K562 (cell line): Measurements from ENCODE around the gene DTNBP1. TPM values are rescaled to one million over a fixed set of nuclear protein-coding genes. Genes with fewer than 3 reads are reported as not detected.

Source experiments
- BCL6 ChIP-seq: fragments of 250-450 bp; sonication (Bioruptor Pico); IDR thresholded peaks from 2 replicates; pipeline ENCODE4 v1.4.0; 2020
- HDAC2 ChIP-seq: fragments of 450-650 bp; IDR thresholded peaks from 2 replicates; pipeline ENCODE4 v1.6.1; 2016; ENCODE audit warnings: mild to moderate bottlenecking
- HNRNPLL ChIP-seq: fragments of 200-400 bp; formaldehyde crosslinking; IDR thresholded peaks from 2 replicates; pipeline ENCODE4 v1.6.1; 2017; ENCODE audit warnings: low read length, low read depth, mild to moderate bottlenecking; ENCODE audit not compliant: poor library complexity, severe bottlenecking
- L3MBTL2 ChIP-seq: fragments of 450-650 bp; IDR thresholded peaks from 2 replicates; pipeline ENCODE4 v1.6.1; 2016; ENCODE audit warnings: mild to moderate bottlenecking, moderate library complexity
- MEF2D ChIP-seq: conservative IDR thresholded peaks from 2 replicates; pipeline ENCODE4 v1.6.1; 2016; ENCODE audit warnings: low read depth, missing genetic modification characterization, missing compliant biosample characterization
- PRMT5 ChIP-seq: sonication (generic); formaldehyde crosslinking; IDR thresholded peaks from 2 replicates; pipeline ENCODE4 v1.5.0; 2020; ENCODE audit warnings: missing genetic modification reagents
- ZBTB7A ChIP-seq: IDR thresholded peaks from 2 replicates; pipeline ENCODE4 v1.6.1; 2011; ENCODE audit warnings: low read depth, mild to moderate bottlenecking, low read length, moderate library complexity, borderline replicate concordance; ENCODE audit not compliant: control insufficient read depth
- ZKSCAN1 ChIP-seq: fragments of 150-350 bp; IDR thresholded peaks from 2 replicates; pipeline ENCODE4 v1.6.1; 2016; ENCODE audit warnings: low read depth, low read length
- ZNF224 ChIP-seq: sonication (generic); formaldehyde crosslinking; IDR thresholded peaks from 2 replicates; pipeline ENCODE4 v1.8.0; 2022; ENCODE audit warnings: mild to moderate bottlenecking, missing genetic modification reagents
- ZNF77 ChIP-seq: fragments of 250-450 bp; sonication (Bioruptor Pico); IDR thresholded peaks from 2 replicates; pipeline ENCODE4 v1.5.0; 2020
- polyA plus RNA-seq, 8 experiments: library from polyadenylated mRNA; depleted of rRNA in 4 of 8; stranded (reverse) in 5 of 8; unstranded in 3 of 8; fragments of >200 nt; fragmentation: Nextera tagmentation in 2 of 8; fragmentation: Illumina TruSeq in 1 of 8; extraction: Ambion mirVana in 2 of 8; extraction: Trizol in 1 of 8; gene quantifications; 2 replicates each; pipeline versions ENCODE4 v1.2.1 to v1.2.3, GENCODE V29; 2011 to 2014; ENCODE audit warnings: inconsistent platforms in 1 of 8, missing spikeins in 1 of 8
- total RNA-seq, 7 experiments: library from RNA; depleted of rRNA in 6 of 7; stranded (reverse); fragments of >200 nt in 6 of 7; fragmentation: Illumina TruSeq in 2 of 7; extraction: Trizol in 2 of 7; gene quantifications; 2 replicates each; pipeline versions ENCODE4 v1.2.1 to v1.2.3, GENCODE V29; 2011 to 2021; ENCODE audit warnings: low replicate concordance in 1 of 7
- TF ChIP-seq, protein P1 (sequence below): sonication (generic); formaldehyde crosslinking; IDR thresholded peaks from 2 replicates; pipeline ENCODE4 v1.8.0; 2023; ENCODE audit warnings: mild to moderate bottlenecking, missing genetic modification reagents
- TF ChIP-seq, protein P2 (sequence below): sonication (generic); formaldehyde crosslinking; IDR thresholded peaks from 2 replicates; pipeline ENCODE4 v1.8.1; 2023; ENCODE audit warnings: missing genetic modification reagents, mild to moderate bottlenecking, borderline replicate concordance
- TF ChIP-seq, protein P3 (sequence below): fragments of 450-650 bp; IDR thresholded peaks from 2 replicates; pipeline ENCODE4 v1.6.1; 2016; ENCODE audit warnings: borderline replicate concordance
- TF ChIP-seq, protein P4 (sequence below): fragments of 250-450 bp; sonication (Bioruptor Pico); IDR thresholded peaks from 2 replicates; pipeline ENCODE4 v1.4.0; 2020; ENCODE audit warnings: mild to moderate bottlenecking, moderate library complexity, borderline replicate concordance
- TF ChIP-seq, protein P5 (sequence below), 2 experiments: IDR thresholded peaks; 2 replicates each; pipeline ENCODE4 v1.6.1; 2011; ENCODE audit warnings: borderline replicate concordance in 1 of 2, control low read depth in 1 of 2, low read depth in 1 of 2, low read length in 1 of 2, mild to moderate bottlenecking in 1 of 2, mixed read lengths in 1 of 2, moderate library complexity in 1 of 2; ENCODE audit not compliant: insufficient read depth in 1 of 2, insufficient read length in 1 of 2, poor library complexity in 1 of 2, severe bottlenecking in 1 of 2; ENCODE audit errors: extremely low read depth in 1 of 2

Gene DTNBP1
- total and polyA plus RNA-seq, 9 of the 15 experiments (the other 6 are each of a cell fraction or from before 2014, with no cell fraction given) = 16.7 to 54.5 (median 21.4) TPM

DNA sequence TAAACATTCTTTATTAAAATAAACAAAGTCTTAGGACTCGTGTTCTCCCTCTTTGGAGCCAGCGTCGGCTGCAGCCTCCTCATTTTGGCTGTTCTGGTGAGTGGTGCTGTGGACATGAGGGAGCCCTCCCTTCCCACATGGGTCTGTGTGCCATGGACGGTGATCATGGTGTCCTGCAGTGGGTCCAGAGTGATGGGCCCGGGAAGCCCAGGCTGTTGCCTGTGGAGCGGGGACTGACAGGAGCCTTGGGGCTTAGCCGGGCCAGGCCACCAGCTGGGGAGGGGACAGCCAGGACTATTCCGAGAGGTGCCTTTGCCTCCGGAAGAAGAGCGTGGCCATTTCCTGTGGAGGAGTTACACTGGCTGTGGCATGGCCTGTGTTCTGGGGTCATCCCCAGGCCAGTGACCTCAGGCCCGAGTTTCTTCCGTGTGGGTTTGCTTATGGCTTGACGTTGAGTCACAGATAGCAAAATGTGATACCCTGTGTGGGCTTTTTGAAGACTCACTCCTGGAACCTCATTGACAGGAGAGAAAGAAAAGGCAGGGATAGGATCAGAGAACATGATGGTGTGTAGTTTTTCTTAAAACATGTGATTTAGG, 153.4 kb downstream of the DTNBP1 start (continued):
- TF ChIP-seq, protein P1, sequence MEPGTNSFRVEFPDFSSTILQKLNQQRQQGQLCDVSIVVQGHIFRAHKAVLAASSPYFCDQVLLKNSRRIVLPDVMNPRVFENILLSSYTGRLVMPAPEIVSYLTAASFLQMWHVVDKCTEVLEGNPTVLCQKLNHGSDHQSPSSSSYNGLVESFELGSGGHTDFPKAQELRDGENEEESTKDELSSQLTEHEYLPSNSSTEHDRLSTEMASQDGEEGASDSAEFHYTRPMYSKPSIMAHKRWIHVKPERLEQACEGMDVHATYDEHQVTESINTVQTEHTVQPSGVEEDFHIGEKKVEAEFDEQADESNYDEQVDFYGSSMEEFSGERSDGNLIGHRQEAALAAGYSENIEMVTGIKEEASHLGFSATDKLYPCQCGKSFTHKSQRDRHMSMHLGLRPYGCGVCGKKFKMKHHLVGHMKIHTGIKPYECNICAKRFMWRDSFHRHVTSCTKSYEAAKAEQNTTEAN = no peak
- TF ChIP-seq, protein P2, sequence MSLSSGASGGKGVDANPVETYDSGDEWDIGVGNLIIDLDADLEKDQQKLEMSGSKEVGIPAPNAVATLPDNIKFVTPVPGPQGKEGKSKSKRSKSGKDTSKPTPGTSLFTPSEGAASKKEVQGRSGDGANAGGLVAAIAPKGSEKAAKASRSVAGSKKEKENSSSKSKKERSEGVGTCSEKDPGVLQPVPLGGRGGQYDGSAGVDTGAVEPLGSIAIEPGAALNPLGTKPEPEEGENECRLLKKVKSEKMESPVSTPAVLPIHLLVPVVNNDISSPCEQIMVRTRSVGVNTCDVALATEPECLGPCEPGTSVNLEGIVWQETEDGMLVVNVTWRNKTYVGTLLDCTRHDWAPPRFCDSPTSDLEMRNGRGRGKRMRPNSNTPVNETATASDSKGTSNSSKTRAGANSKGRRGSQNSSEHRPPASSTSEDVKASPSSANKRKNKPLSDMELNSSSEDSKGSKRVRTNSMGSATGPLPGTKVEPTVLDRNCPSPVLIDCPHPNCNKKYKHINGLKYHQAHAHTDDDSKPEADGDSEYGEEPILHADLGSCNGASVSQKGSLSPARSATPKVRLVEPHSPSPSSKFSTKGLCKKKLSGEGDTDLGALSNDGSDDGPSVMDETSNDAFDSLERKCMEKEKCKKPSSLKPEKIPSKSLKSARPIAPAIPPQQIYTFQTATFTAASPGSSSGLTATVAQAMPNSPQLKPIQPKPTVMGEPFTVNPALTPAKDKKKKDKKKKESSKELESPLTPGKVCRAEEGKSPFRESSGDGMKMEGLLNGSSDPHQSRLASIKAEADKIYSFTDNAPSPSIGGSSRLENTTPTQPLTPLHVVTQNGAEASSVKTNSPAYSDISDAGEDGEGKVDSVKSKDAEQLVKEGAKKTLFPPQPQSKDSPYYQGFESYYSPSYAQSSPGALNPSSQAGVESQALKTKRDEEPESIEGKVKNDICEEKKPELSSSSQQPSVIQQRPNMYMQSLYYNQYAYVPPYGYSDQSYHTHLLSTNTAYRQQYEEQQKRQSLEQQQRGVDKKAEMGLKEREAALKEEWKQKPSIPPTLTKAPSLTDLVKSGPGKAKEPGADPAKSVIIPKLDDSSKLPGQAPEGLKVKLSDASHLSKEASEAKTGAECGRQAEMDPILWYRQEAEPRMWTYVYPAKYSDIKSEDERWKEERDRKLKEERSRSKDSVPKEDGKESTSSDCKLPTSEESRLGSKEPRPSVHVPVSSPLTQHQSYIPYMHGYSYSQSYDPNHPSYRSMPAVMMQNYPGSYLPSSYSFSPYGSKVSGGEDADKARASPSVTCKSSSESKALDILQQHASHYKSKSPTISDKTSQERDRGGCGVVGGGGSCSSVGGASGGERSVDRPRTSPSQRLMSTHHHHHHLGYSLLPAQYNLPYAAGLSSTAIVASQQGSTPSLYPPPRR = no peak
- TF ChIP-seq, protein P3, sequence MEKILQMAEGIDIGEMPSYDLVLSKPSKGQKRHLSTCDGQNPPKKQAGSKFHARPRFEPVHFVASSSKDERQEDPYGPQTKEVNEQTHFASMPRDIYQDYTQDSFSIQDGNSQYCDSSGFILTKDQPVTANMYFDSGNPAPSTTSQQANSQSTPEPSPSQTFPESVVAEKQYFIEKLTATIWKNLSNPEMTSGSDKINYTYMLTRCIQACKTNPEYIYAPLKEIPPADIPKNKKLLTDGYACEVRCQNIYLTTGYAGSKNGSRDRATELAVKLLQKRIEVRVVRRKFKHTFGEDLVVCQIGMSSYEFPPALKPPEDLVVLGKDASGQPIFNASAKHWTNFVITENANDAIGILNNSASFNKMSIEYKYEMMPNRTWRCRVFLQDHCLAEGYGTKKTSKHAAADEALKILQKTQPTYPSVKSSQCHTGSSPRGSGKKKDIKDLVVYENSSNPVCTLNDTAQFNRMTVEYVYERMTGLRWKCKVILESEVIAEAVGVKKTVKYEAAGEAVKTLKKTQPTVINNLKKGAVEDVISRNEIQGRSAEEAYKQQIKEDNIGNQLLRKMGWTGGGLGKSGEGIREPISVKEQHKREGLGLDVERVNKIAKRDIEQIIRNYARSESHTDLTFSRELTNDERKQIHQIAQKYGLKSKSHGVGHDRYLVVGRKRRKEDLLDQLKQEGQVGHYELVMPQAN = no peak
- TF ChIP-seq HNRNPLL (no peak), ZBTB7A (no peak), BCL6 (CRISPR knock-in tag) (no peak), ZNF224 (CRISPR knock-in tag) (no peak), ZNF77 (CRISPR knock-in tag) (no peak), L3MBTL2 (peak; percentile 55; the same call in 1 of the 2 replicates), MEF2D (peak; percentile 73; the same call in 1 of the 2 replicates), HDAC2 (peak; percentile 57; the same call in 1 of the 2 replicates), PRMT5 (CRISPR knock-in tag) (no peak), ZKSCAN1 (no peak; the same call in 1 of the 2 replicates)
- TF ChIP-seq, protein P4, sequence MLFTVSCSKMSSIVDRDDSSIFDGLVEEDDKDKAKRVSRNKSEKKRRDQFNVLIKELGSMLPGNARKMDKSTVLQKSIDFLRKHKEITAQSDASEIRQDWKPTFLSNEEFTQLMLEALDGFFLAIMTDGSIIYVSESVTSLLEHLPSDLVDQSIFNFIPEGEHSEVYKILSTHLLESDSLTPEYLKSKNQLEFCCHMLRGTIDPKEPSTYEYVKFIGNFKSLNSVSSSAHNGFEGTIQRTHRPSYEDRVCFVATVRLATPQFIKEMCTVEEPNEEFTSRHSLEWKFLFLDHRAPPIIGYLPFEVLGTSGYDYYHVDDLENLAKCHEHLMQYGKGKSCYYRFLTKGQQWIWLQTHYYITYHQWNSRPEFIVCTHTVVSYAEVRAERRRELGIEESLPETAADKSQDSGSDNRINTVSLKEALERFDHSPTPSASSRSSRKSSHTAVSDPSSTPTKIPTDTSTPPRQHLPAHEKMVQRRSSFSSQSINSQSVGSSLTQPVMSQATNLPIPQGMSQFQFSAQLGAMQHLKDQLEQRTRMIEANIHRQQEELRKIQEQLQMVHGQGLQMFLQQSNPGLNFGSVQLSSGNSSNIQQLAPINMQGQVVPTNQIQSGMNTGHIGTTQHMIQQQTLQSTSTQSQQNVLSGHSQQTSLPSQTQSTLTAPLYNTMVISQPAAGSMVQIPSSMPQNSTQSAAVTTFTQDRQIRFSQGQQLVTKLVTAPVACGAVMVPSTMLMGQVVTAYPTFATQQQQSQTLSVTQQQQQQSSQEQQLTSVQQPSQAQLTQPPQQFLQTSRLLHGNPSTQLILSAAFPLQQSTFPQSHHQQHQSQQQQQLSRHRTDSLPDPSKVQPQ (CRISPR knock-in tag) = no peak
- TF ChIP-seq, protein P5, sequence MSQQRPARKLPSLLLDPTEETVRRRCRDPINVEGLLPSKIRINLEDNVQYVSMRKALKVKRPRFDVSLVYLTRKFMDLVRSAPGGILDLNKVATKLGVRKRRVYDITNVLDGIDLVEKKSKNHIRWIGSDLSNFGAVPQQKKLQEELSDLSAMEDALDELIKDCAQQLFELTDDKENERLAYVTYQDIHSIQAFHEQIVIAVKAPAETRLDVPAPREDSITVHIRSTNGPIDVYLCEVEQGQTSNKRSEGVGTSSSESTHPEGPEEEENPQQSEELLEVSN (IDR thresholded peaks at IDR 0.05; ENCODE audit: borderline replicate concordance in 1 of 2, extremely low read depth in 1 of 2, insufficient read depth in 1 of 2, insufficient read length in 1 of 2, low read depth in 1 of 2, low read length in 1 of 2, poor library complexity in 1 of 2, severe bottlenecking in 1 of 2) = peak in 1 of 2 experiments; percentile 25
